Natural killer cell (primary cell): ENCODE measurements around the gene PNKP. TPM values are rescaled to one million over a fixed set of nuclear protein-coding genes. Genes with fewer than 3 reads are reported as not detected.

Experiments used
- ATAC-seq, 3 donors: fragments of 150-1000 bp in 2 of 3; fragments of 200-7000 bp in 1 of 3; cut with Tn5 transposase; 1 replicate in 1 of 3; 2 replicates in 2 of 3; pipeline ENCODE4 v1.10.0; 2021; ENCODE audit warnings: mild to moderate bottlenecking in 2 of 3, moderate library complexity in 2 of 3
- DNase-seq, 2 donors: peaks; one replicate each; pipeline versions ENCODE4 v3.0.0 to v3.0.0-alpha.2; 2013 to 2021; ENCODE audit warnings: mixed read lengths in 1 of 2
- H3K27ac ChIP-seq: one replicate; pipeline ENCODE4 v1.5.1; 2013; ENCODE audit warnings: mild to moderate bottlenecking, low read length
- H3K27me3 ChIP-seq: one replicate; pipeline ENCODE4 v1.6.1; 2013; ENCODE audit warnings: low read length; ENCODE audit not compliant: control insufficient read depth, insufficient read depth
- H3K36me3 ChIP-seq: one replicate; pipeline ENCODE4 v1.6.1; 2013; ENCODE audit warnings: low read length; ENCODE audit not compliant: control insufficient read depth, insufficient read depth
- H3K4me1 ChIP-seq: one replicate; pipeline ENCODE4 v1.6.1; 2013; ENCODE audit warnings: low read length; ENCODE audit not compliant: control insufficient read depth, insufficient read depth
- H3K4me3 ChIP-seq: one replicate; pipeline ENCODE4 v1.5.1; 2013; ENCODE audit warnings: low read length
- H3K9me3 ChIP-seq: one replicate; pipeline ENCODE4 v1.6.1; 2013; ENCODE audit warnings: low read length; ENCODE audit not compliant: control insufficient read depth, insufficient read depth
- H3K27ac Mint-ChIP-seq, 2 donors: one replicate each; pipeline ENCODE4 v1.8.0; 2022; ENCODE audit warnings: mild to moderate bottlenecking in 2 of 2, mixed read lengths in 2 of 2, moderate library complexity in 1 of 2
- H3K27me3 Mint-ChIP-seq, 2 donors: one replicate each; pipeline ENCODE4 v1.8.0; 2022; ENCODE audit warnings: low read depth in 2 of 2, mixed read lengths in 2 of 2
- H3K36me3 Mint-ChIP-seq: one replicate; pipeline ENCODE4 v1.8.0; 2022; ENCODE audit warnings: mixed read lengths
- H3K4me1 Mint-ChIP-seq, 2 donors: one replicate each; pipeline ENCODE4 v1.8.0; 2022; ENCODE audit warnings: mixed read lengths in 2 of 2
- H3K4me3 Mint-ChIP-seq: one replicate; pipeline ENCODE4 v1.8.0; 2022; ENCODE audit warnings: mild to moderate bottlenecking, moderate library complexity, mixed read lengths
- H3K9me3 Mint-ChIP-seq, 2 donors: one replicate each; pipeline ENCODE4 v1.8.0; 2022; ENCODE audit warnings: mixed read lengths in 2 of 2
- CTCF ChIP-seq: fragments of 200-600 bp; IDR thresholded peaks from one replicate; pipeline ENCODE4 v1.8.0; 2022; ENCODE audit warnings: antibody characterized with exemption
- WGBS: methylation state at CpG from one replicate; pipeline ENCODE4 v1.1.7; 2013; ENCODE audit warnings: missing lambda C conversion rate; ENCODE audit not compliant: insufficient coverage; 5-methylcytosine and 5-hydroxymethylcytosine counted together
- intact Hi-C: fragments of 100-400 bp; cut with micrococcal nuclease; formaldehyde crosslinking; loops from one replicate; pipeline ENCODE4 v1.14.2; 2022
- total RNA-seq, 4 donors: library from RNA; stranded (reverse); fragments of 120-200 nt in 1 of 4; gene quantifications; one replicate each; pipeline versions ENCODE4 v1.2.3 to v1.2.4, GENCODE V29; 2013 to 2022

The PNKP gene
- total RNA-seq, 3 donors from 2014 or later (not counting 1 experiment from before 2014, with no cell fraction given) = 228 to 253 (median 243) TPM

- Histone ChIP-seq H3K4me3 (peak overlapping the region; percentile 26), H3K36me3 (peaks cover 11% of the 10 kb centered on the region), H3K27me3 (no peaks in the 10 kb centered on the region), H3K27ac (peak overlapping the region; percentile 88), H3K4me1 (peaks cover 51% of the 10 kb centered on the region), H3K9me3 (no peaks in the 10 kb centered on the region)
- ATAC-seq = peak; percentile 0 to 2 (median 0)
- peaks cover 20 to 22% of the 10 kb centered on the region in 2 donors for H3K4me1 Mint-ChIP-seq
- DNase-seq = no peak
- 5% methylated on average over 13 of the region's 15 CpGs for whole genome bisulfite sequencing
- intact Hi-C loops = loop anchor here (1.0 to 5.0 kb wide), 3 partner anchors 8 to 192 kb away; partner anchors contain the start of genes AKT1S1, AP2A1, PRMT1 and TBC1D17
- no peaks in the 10 kb centered on the region for H3K9me3 Mint-ChIP-seq
- no peak overlapping the region for H3K27ac Mint-ChIP-seq
- H3K27me3 Mint-ChIP-seq = no peaks in the 10 kb centered on the region
- no peak for TF ChIP-seq CTCF
- H3K36me3 Mint-ChIP-seq = no peaks in the 10 kb centered on the region
- peak overlapping the region; percentile 35 for H3K4me3 Mint-ChIP-seq
These were observed 1.7 kb upstream of the PNKP start for GRCh38 chr19:49869009-49869483.

GRCh38 chr19:49864890-49865289, 2.5 kb downstream of the PNKP start:
- Histone ChIP-seq H3K36me3 (peaks cover 35% of the 10 kb centered on the region), H3K27me3 (no peaks in the 10 kb centered on the region), H3K27ac (no peak overlapping the region), H3K4me3 (no peak overlapping the region), H3K9me3 (no peaks in the 10 kb centered on the region), H3K4me1 (peaks cover 40% of the 10 kb centered on the region)
- H3K27me3 Mint-ChIP-seq = no peaks in the 10 kb centered on the region
- no peak for TF ChIP-seq CTCF
- ATAC-seq (no peak), DNase-seq (no peak)
- no peak overlapping the region for H3K4me3 Mint-ChIP-seq
- H3K27ac Mint-ChIP-seq = no peak overlapping the region
- intact Hi-C loops = loop anchor here (5.0 kb wide), 2 partner anchors 98 to 188 kb away; partner anchors contain the start of genes AP2A1 and PRMT1
- H3K9me3 Mint-ChIP-seq = no peaks in the 10 kb centered on the region
- peaks cover 14 to 20% of the 10 kb centered on the region in 2 donors for H3K4me1 Mint-ChIP-seq
- no peaks in the 10 kb centered on the region for H3K36me3 Mint-ChIP-seq
- 94% methylated on average over 13 of the region's 13 CpGs for whole genome bisulfite sequencing

DNA sequence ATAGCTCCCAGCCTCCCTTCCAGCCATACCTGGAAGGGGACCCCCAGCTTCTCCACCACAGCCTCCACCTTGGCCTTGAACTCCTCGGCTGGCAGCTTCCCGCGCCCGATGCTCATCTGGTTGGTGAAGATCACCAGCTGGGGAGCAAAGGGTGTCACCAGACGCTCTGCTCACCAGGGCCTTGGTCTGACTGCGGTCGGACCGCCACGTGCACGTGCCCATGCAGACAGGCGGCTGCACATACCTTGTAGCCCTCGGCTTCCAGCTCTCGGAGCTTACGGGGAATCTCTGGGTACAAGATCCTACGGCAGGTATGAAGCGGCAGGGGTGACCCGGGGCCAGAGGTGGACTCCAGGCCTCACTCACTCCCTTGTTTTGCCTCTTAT, 3.4 kb downstream of the PNKP start:
- Histone ChIP-seq H3K4me3 (no peak overlapping the region), H3K27me3 (no peaks in the 10 kb centered on the region), H3K9me3 (no peaks in the 10 kb centered on the region), H3K36me3 (peaks cover 36% of the 10 kb centered on the region), H3K4me1 (peaks cover 36% of the 10 kb centered on the region), H3K27ac (no peak overlapping the region)
- Mint-ChIP-seq H3K36me3 (no peaks in the 10 kb centered on the region), H3K9me3 (no peaks in the 10 kb centered on the region), H3K27ac (no peak overlapping the region), H3K4me1 (peaks cover 14 to 20% of the 10 kb centered on the region in 2 donors), H3K4me3 (no peak overlapping the region), H3K27me3 (no peaks in the 10 kb centered on the region)
- 96% methylated on average over 17 of the region's 17 CpGs for WGBS
- ATAC-seq = no peak
- TF ChIP-seq CTCF = no peak
- DNase-seq = no peak
- intact Hi-C loops = no loop called here
